ENCODE results near the gene CASQ2. TPM values are rescaled to one million over a fixed set of nuclear protein-coding genes. Genes with fewer than 3 reads are reported as not detected.

Gene CASQ2
- total and polyA plus RNA-seq, 4 donors: 2.8 to 47.9 (median 15.2) TPM

DNA sequence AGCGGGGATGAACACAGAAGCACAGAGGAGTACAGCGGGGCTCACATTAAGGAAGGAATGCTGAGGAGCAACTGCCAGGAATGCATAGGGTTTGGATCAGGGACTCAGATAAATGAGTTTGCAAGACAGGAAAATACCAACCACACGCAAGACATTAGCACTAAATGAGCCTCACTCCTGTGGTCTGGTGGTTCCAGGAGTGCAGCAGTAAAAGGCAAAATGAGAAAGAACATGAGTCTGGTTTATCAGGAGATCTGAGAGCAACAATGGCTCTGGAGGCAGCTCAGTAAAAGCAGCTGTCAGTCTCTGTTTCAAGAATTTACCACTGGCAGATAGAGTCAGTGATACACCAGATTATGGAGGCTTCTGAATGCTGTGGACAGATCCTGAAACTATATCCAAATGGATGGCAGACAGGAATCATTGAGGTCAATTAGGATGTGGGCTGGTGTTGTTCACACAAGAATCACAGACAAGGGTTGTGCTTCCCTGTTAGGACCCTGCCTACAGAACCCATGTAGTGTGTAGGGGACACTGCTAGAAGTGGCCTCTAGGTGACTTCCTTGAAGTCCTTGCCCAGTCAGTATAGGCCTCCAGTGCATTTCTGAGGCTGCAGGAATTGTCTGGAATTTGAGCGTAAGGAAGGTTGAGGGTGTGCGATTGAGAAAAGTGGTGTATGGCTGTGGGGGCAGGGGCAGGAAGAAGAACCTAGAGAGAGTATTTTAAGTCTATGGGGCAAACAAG lies 50.3 kb downstream of the CASQ2 start:
- no peak for ATAC-seq (ENCODE audit: low FRiP score)
- no peaks in the 10 kb centered on the region for H3K27me3 ChIP-seq (ENCODE audit: control insufficient read depth in 1 of 2, insufficient read depth in 2 of 2, low read length in 1 of 2)
- no peaks in the 10 kb centered on the region for H3K9me3 ChIP-seq (ENCODE audit: control insufficient read depth, low read length)
- H3K4me3 ChIP-seq (ENCODE audit: low read length in 2 of 2): no peak overlapping the region
- no peaks in the 10 kb centered on the region for H3K4me1 ChIP-seq (ENCODE audit: control insufficient read depth in 1 of 2, insufficient read depth in 2 of 2, low read length in 2 of 2)
- no peak for DNase-seq
- no peak overlapping the region for H3K27ac ChIP-seq (ENCODE audit: low read depth in 1 of 2, low read length in 2 of 2)
- H3K36me3 ChIP-seq (ENCODE audit: control insufficient read depth in 1 of 2, insufficient read depth in 2 of 2, low read length in 1 of 2): no peaks in the 10 kb centered on the region
- intact Hi-C loops (cut with DNase I): loop anchor here in 1 of 2 donors (5.0 kb wide), 1 partner anchor 54 kb away; no protein-coding TSS in a partner anchor
- WGBS, 2 donors: 76 to 78% methylated on average over 5 of the region's 5 CpGs

DNA sequence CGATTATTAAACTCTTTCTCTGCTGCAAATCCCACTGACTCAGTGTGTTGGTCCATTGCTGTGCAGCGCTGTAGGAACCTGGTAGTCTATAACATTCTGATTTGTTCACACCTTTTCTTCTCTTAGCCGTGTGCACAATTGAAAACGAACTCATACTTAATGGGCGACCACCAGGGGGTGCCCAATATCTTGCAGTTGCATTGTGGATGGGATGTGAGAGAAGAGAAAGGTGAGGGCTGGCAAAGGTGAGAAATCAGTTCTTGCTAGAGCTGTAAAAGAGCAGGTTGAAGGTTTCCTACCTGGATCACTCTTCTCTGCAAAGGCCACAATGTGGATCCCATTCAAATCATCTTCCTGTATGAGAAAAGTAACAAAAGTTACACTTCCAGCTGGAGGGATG lies 51.0 kb downstream of the CASQ2 start:
- no peaks in the 10 kb centered on the region for H3K4me1 ChIP-seq (ENCODE audit: control insufficient read depth in 1 of 2, insufficient read depth in 2 of 2, low read length in 2 of 2)
- ATAC-seq (ENCODE audit: low FRiP score): no peak
- WGBS, 2 donors: 47 to 50% methylated on average over 5 of the region's 5 CpGs

DNA sequence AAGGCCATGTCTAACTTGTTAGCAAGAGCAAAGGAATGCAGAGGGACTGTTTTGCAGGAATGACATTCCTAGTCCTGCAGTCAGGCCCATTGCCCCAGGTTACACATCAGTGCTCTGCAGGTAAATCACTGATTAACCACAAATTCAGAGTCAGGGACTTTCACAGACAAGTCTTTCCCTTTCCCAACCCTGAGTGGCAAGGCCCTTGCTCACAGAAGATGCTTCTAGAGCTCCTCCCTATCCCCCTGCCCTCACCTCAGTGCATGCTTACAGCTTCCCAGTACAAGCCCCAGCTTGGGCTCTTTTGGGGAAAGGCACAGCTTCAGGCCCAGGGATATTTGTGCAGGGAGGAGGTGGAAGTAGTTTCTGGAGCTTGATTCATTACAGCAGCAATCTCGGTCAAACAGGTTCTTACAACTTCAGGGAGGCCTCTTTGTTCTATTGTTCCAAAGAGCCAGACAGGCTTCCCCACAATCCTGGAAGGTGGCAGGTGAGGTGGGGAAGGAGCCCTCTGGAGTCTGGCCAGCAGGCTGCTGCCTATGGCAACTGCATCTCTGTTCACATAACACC lies 53.9 kb downstream of the CASQ2 start:
- intact Hi-C loops (cut with DNase I): loop anchor here in 1 of 2 donors (5.0 kb wide), 1 partner anchor 58 kb away; no protein-coding TSS in a partner anchor
- no peak for ATAC-seq (ENCODE audit: low FRiP score)

More for the DNA sequence above, 51.0 kb downstream of the CASQ2 start:
- no peaks in the 10 kb centered on the region for H3K9me3 ChIP-seq (ENCODE audit: control insufficient read depth, low read length)
- no peak overlapping the region for H3K4me3 ChIP-seq (ENCODE audit: low read length in 2 of 2)
- intact Hi-C loops (cut with DNase I): loop anchor here (1.0 to 5.0 kb wide), 2 partner anchors 55 kb away; no protein-coding TSS in a partner anchor
- H3K36me3 ChIP-seq (ENCODE audit: control insufficient read depth in 1 of 2, insufficient read depth in 2 of 2, low read length in 1 of 2): no peaks in the 10 kb centered on the region
- DNase-seq: peak in 1 of 2 donors; percentile 54
- no peaks in the 10 kb centered on the region for H3K27me3 ChIP-seq (ENCODE audit: control insufficient read depth in 1 of 2, insufficient read depth in 2 of 2, low read length in 1 of 2)
- H3K27ac ChIP-seq (ENCODE audit: low read depth in 1 of 2, low read length in 2 of 2): no peak overlapping the region

DNA sequence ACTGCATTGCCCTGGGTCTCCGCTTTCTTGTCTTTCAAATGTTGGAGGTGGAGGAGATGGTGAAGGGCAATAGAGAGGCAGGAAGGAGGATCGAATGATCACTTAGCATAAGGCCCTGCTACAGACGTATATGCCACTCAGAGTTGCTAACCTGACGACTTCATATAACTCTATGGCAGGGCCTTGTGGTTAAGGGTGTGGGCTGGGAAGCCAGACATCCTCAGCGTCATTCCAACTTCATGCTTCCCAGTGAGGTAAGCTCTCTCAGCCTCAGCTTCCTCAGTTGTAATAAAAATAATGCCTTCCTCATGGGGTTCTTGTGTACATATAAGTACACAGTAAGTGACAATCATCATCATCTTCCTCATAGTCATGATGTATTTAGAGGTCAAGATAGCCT lies 54.6 kb downstream of the CASQ2 start:
- no peak overlapping the region for H3K27ac ChIP-seq (ENCODE audit: low read depth in 1 of 2, low read length in 2 of 2)
- no peak for ATAC-seq (ENCODE audit: low FRiP score)
- no peak for DNase-seq
- H3K4me3 ChIP-seq (ENCODE audit: low read length in 2 of 2): no peak overlapping the region
- no peaks in the 10 kb centered on the region for H3K9me3 ChIP-seq (ENCODE audit: control insufficient read depth, low read length)
- intact Hi-C loops (cut with DNase I): no loop called here
- 79 to 87% methylated on average over 5 of the region's 5 CpGs for WGBS, 2 donors
- no peaks in the 10 kb centered on the region for H3K4me1 ChIP-seq (ENCODE audit: control insufficient read depth in 1 of 2, insufficient read depth in 2 of 2, low read length in 2 of 2)
- H3K36me3 ChIP-seq (ENCODE audit: control insufficient read depth in 1 of 2, insufficient read depth in 2 of 2, low read length in 1 of 2): no peaks in the 10 kb centered on the region
- H3K27me3 ChIP-seq (ENCODE audit: control insufficient read depth in 1 of 2, insufficient read depth in 2 of 2, low read length in 1 of 2): no peaks in the 10 kb centered on the region

More for the DNA sequence above, 53.9 kb downstream of the CASQ2 start:
- no peak for DNase-seq
- H3K4me3 ChIP-seq (ENCODE audit: low read length in 2 of 2): no peak overlapping the region
- H3K36me3 ChIP-seq (ENCODE audit: control insufficient read depth in 1 of 2, insufficient read depth in 2 of 2, low read length in 1 of 2): no peaks in the 10 kb centered on the region
- no peaks in the 10 kb centered on the region for H3K9me3 ChIP-seq (ENCODE audit: control insufficient read depth, low read length)
- no peaks in the 10 kb centered on the region for H3K27me3 ChIP-seq (ENCODE audit: control insufficient read depth in 1 of 2, insufficient read depth in 2 of 2, low read length in 1 of 2)
- 76 to 81% methylated on average over 1 of the region's 1 CpG for WGBS, 2 donors
- no peak overlapping the region for H3K27ac ChIP-seq (ENCODE audit: low read depth in 1 of 2, low read length in 2 of 2)
- H3K4me1 ChIP-seq (ENCODE audit: control insufficient read depth in 1 of 2, insufficient read depth in 2 of 2, low read length in 2 of 2): no peaks in the 10 kb centered on the region

DNA sequence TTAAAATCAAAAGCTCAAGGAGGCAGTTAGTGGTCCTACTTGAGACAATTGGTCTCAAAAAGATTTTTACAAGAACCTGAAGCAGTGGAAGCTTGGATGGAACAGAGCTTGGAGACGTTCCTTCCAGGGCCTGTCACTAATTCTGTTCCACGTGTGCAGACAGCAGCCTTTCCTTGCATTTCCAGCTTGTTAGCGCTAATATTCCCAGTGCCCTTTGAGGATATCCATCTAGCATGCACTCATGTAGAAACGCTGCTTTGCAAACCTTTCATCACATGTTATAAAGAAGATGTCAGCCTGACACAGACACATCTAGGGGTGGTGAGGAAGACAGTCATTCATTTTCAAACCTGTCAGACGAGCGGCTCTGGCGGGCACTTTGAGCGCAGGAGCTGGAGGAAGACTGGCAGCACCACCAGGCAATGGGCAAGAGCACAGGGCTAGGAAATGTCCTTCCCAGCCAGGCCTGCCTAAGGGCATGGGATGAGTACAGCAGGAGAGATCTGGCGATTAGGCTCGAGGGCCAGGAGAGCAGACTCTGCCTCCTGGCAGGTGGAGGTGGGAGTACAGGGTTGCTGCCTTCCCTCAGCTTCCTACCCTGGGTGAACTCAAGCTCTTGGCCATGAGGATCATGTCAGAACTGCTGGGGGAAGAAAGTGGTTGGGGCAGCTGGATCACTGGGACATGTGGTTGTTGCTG lies 55.5 kb downstream of the CASQ2 start:
- no peak for ATAC-seq (ENCODE audit: low FRiP score)
- Histone ChIP-seq H3K4me1 (ENCODE audit: control insufficient read depth in 1 of 2, insufficient read depth in 2 of 2, low read length in 2 of 2) (no peaks in the 10 kb centered on the region), H3K27ac (ENCODE audit: low read depth in 1 of 2, low read length in 2 of 2) (no peak overlapping the region), H3K36me3 (ENCODE audit: control insufficient read depth in 1 of 2, insufficient read depth in 2 of 2, low read length in 1 of 2) (no peaks in the 10 kb centered on the region), H3K9me3 (ENCODE audit: control insufficient read depth, low read length) (no peaks in the 10 kb centered on the region), H3K27me3 (ENCODE audit: control insufficient read depth in 1 of 2, insufficient read depth in 2 of 2, low read length in 1 of 2) (no peaks in the 10 kb centered on the region), H3K4me3 (ENCODE audit: low read length in 2 of 2) (no peak overlapping the region)
- 84 to 88% methylated on average over 10 of the region's 10 CpGs for WGBS, 2 donors
- intact Hi-C loops (cut with DNase I): no loop called here
- DNase-seq: no peak

DNA sequence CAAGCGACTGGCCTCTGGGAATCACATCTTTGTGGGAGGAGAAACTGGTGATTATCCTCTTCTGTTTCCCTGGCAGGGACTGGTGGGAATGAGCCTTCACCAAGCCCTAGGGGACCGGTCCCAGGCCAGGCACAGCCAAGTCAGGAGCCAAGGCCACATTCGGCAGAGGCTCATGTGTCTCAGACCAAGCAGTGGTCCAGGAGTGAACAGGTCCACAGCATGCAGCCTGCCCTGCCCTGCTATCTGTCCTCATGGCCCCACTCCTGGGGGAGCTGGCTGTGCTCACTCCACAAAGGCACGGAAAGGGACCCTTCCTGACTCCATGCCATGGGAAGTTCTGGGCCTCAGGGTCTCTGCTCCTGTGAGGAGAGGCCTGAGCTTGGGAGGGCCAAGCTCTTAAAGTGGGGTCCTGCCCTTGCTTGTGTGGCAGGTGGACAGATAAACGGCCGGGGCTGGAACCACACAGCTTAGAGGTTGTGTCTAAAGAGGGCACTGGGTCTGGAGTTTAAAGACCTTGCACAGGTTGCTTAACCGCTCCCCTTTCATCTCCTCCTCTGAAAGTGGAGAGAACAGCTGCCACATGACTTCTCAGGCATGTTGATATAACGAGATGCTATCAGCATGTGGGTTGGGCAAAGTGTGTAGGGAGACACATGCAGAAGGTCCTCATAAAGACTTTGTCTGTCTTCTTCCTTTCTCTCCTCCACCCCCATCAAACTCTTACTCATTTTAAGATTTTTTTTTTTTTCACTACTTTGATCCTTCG lies 57.5 kb downstream of the CASQ2 start:
- no peaks in the 10 kb centered on the region for H3K36me3 ChIP-seq (ENCODE audit: control insufficient read depth in 1 of 2, insufficient read depth in 2 of 2, low read length in 1 of 2)
- H3K27ac ChIP-seq (ENCODE audit: low read depth in 1 of 2, low read length in 2 of 2): no peak overlapping the region
- WGBS, 2 donors: 68 to 74% methylated on average over 9 of the region's 9 CpGs
- H3K4me3 ChIP-seq (ENCODE audit: low read length in 2 of 2): no peak overlapping the region
- DNase-seq (no peak), ATAC-seq (ENCODE audit: low FRiP score) (peak; percentile 19)
- intact Hi-C loops (cut with DNase I): no loop called here
- no peaks in the 10 kb centered on the region for H3K27me3 ChIP-seq (ENCODE audit: control insufficient read depth in 1 of 2, insufficient read depth in 2 of 2, low read length in 1 of 2)
- no peaks in the 10 kb centered on the region for H3K4me1 ChIP-seq (ENCODE audit: control insufficient read depth in 1 of 2, insufficient read depth in 2 of 2, low read length in 2 of 2)
- H3K9me3 ChIP-seq (ENCODE audit: control insufficient read depth, low read length): no peaks in the 10 kb centered on the region

DNA sequence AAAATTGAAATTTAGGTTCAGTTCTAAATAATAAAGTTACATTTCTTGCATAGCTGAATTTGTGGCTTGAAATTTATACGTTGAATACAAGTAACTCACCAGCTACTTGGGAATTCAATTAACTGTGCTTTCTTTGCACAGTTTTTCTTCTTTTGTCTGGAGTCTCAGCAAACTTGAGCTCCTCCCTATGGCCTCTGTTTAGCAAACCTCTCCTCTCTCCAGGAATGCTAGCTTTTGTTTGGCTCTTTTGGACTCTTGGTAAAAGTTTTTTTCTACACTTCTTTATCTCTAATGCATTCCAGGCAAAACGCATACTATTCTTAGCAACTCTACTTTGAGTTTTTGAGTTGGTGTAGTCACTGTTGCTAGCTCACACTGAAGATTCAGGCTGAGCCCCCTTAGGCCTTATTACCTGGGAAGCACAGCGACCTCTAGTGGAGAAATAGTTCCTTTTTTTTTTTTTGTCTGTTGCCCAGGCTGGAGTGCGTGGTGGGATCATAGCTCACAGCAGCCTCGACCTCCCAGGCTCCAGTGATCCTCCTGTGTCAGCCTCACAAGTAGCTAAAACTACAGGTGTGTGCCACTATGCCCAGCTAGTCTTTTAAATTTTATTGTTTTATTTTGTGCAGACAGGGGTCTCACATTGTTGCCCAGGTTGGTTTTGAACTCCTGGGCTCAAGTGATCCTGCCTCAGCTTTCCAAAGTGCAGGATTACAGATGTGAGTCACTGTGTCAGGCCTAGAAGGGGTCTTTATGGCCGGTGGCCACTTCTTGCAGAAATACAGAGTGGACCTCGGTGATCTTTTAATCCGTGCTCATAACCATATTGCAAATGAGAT lies 61.7 kb downstream of the CASQ2 start:
- intact Hi-C loops (cut with DNase I): loop anchor here (2.0 to 5.0 kb wide), 2 partner anchors 95 to 98 kb away; no protein-coding TSS in a partner anchor
- 28 to 35% methylated on average over 8 of the region's 8 CpGs for WGBS, 2 donors
- DNase-seq (no peak), ATAC-seq (ENCODE audit: low FRiP score) (no peak)
- no peak overlapping the region for H3K4me3 ChIP-seq (ENCODE audit: low read length in 2 of 2)
- no peaks in the 10 kb centered on the region for H3K27me3 ChIP-seq (ENCODE audit: control insufficient read depth in 1 of 2, insufficient read depth in 2 of 2, low read length in 1 of 2)
- no peaks in the 10 kb centered on the region for H3K4me1 ChIP-seq (ENCODE audit: control insufficient read depth in 1 of 2, insufficient read depth in 2 of 2, low read length in 2 of 2)
- H3K27ac ChIP-seq (ENCODE audit: low read depth in 1 of 2, low read length in 2 of 2): no peak overlapping the region
- H3K9me3 ChIP-seq (ENCODE audit: control insufficient read depth, low read length): no peaks in the 10 kb centered on the region
- no peaks in the 10 kb centered on the region for H3K36me3 ChIP-seq (ENCODE audit: control insufficient read depth in 1 of 2, insufficient read depth in 2 of 2, low read length in 1 of 2)

DNA sequence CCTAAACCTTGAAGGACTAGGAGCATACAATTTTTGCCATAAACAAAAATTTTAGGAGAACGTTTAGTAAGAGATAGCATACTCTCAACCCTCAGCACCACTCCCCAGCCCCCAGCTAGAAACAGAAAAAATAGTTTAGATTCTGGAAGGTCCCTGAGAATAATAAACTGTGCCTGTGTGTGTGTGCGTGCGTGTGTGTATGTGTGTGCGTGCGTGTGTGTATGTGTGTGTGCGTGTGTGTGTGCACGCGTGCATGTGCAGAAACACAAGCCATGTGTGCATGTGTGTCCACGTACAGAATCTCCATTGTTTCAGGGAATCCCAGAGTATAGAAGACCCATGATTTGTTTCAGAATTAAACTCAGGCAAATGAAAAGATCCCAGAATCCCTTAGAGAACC lies 62.6 kb downstream of the CASQ2 start:
- Histone ChIP-seq H3K4me3 (ENCODE audit: low read length in 2 of 2) (no peak overlapping the region), H3K4me1 (ENCODE audit: control insufficient read depth in 1 of 2, insufficient read depth in 2 of 2, low read length in 2 of 2) (no peaks in the 10 kb centered on the region), H3K27ac (ENCODE audit: low read depth in 1 of 2, low read length in 2 of 2) (no peak overlapping the region), H3K9me3 (ENCODE audit: control insufficient read depth, low read length) (no peaks in the 10 kb centered on the region), H3K36me3 (ENCODE audit: control insufficient read depth in 1 of 2, insufficient read depth in 2 of 2, low read length in 1 of 2) (no peaks in the 10 kb centered on the region), H3K27me3 (ENCODE audit: control insufficient read depth in 1 of 2, insufficient read depth in 2 of 2, low read length in 1 of 2) (no peaks in the 10 kb centered on the region)
- no peak for ATAC-seq (ENCODE audit: low FRiP score)
- WGBS, 2 donors: 78 to 81% methylated on average over 9 of the region's 9 CpGs
- intact Hi-C loops (cut with DNase I): loop anchor here (2.0 to 5.0 kb wide), 2 partner anchors 94 to 97 kb away; no protein-coding TSS in a partner anchor
- DNase-seq: no peak
